WTC11 (cell line): ENCODE data around the gene NAGLU. TPM values are rescaled to one million over a fixed set of nuclear protein-coding genes. Genes with fewer than 3 reads are reported as not detected.

ENCODE experiments used
- ATAC-seq: fragments of 200-7000 bp; cut with Tn5 transposase; 2 replicates; pipeline ENCODE4 v1.10.0; 2021; ENCODE audit warnings: mild to moderate bottlenecking, moderate library complexity
- CTCF ChIA-PET: fragments of 300-600 bp; sonication (Branson Sonifier 250); formaldehyde crosslinking; loops from one replicate; lab custom pipeline; 2021; ENCODE audit warnings: antibody characterized with exemption; lab: Charles Lee
- POLR2A ChIA-PET: fragments of 350-600 bp; sonication (Branson Sonifier 250); formaldehyde crosslinking; loops from one replicate; lab custom pipeline; 2021; ENCODE audit warnings: antibody characterized with exemption; lab: Charles Lee
- DNase-seq: peaks from one replicate; pipeline ENCODE4 v3.0.0; 2021; ENCODE audit warnings: low spot score
- H3K27ac Mint-ChIP-seq: 2 replicates; pipeline ENCODE4 v1.8.0; 2021; ENCODE audit warnings: mixed read lengths
- H3K27me3 Mint-ChIP-seq: 2 replicates; pipeline ENCODE4 v1.8.0; 2021; ENCODE audit warnings: low read depth, mild to moderate bottlenecking, moderate library complexity, mixed read lengths
- H3K36me3 Mint-ChIP-seq: 2 replicates; pipeline ENCODE4 v1.8.0; 2021; ENCODE audit warnings: mixed read lengths
- H3K4me1 Mint-ChIP-seq: 2 replicates; pipeline ENCODE4 v1.8.0; 2022; ENCODE audit warnings: mixed read lengths
- H3K4me3 Mint-ChIP-seq: 2 replicates; pipeline ENCODE4 v1.8.0; 2021; ENCODE audit warnings: mild to moderate bottlenecking, moderate library complexity, mixed read lengths
- H3K9me3 Mint-ChIP-seq: 2 replicates; pipeline ENCODE4 v1.8.0; 2021; ENCODE audit warnings: mixed read lengths
- AR ChIP-seq: fragments of 250-450 bp; sonication (Bioruptor Pico); IDR thresholded peaks from 2 replicates; pipeline ENCODE4 v1.9.0; 2021; ENCODE audit warnings: mild to moderate bottlenecking
- CREM ChIP-seq: sonication (generic); formaldehyde crosslinking; IDR thresholded peaks from 2 replicates; pipeline ENCODE4 v1.8.1; 2022; ENCODE audit warnings: mild to moderate bottlenecking, missing genetic modification reagents, moderate library complexity
- E2F1 ChIP-seq: sonication (generic); formaldehyde crosslinking; IDR thresholded peaks from 2 replicates; pipeline ENCODE4 v1.8.0; 2022; ENCODE audit warnings: mild to moderate bottlenecking, missing genetic modification reagents
- E2F5 ChIP-seq: sonication (generic); formaldehyde crosslinking; IDR thresholded peaks from 2 replicates; pipeline ENCODE4 v1.8.1; 2022; ENCODE audit warnings: mild to moderate bottlenecking, moderate library complexity, missing genetic modification reagents
- GABPB1 ChIP-seq: sonication (generic); formaldehyde crosslinking; IDR thresholded peaks from 2 replicates; pipeline ENCODE4 v1.8.1; 2023; ENCODE audit warnings: mild to moderate bottlenecking, missing genetic modification reagents
- GRHL2 ChIP-seq: fragments of 250-450 bp; sonication (Bioruptor Pico); IDR thresholded peaks from 2 replicates; pipeline ENCODE4 v1.8.0; 2022; ENCODE audit warnings: mild to moderate bottlenecking, moderate library complexity; ENCODE audit not compliant: insufficient replicate concordance, severe bottlenecking
- NFATC4 ChIP-seq: fragments of 250-450 bp; sonication (Bioruptor Pico); IDR thresholded peaks from 2 replicates; pipeline ENCODE4 v1.9.0; 2021; ENCODE audit warnings: mild to moderate bottlenecking
- NR1H2 ChIP-seq: sonication (generic); formaldehyde crosslinking; IDR thresholded peaks from 2 replicates; pipeline ENCODE4 v1.9.0; 2021; ENCODE audit warnings: mild to moderate bottlenecking, moderate library complexity, missing genetic modification reagents
- RORB ChIP-seq: fragments of 250-450 bp; sonication (Bioruptor Pico); IDR thresholded peaks from 2 replicates; pipeline ENCODE4 v1.9.0; 2021; ENCODE audit warnings: mild to moderate bottlenecking
- ZNF317 ChIP-seq: sonication (generic); formaldehyde crosslinking; IDR thresholded peaks from 2 replicates; pipeline ENCODE4 v1.8.1; 2023; ENCODE audit warnings: low read depth, mild to moderate bottlenecking, moderate library complexity, missing genetic modification reagents, borderline replicate concordance
- ZNF396 ChIP-seq: fragments of 250-450 bp; sonication (Bioruptor Pico); IDR thresholded peaks from 2 replicates; pipeline ENCODE4 v1.8.0; 2021; ENCODE audit warnings: mild to moderate bottlenecking, moderate library complexity, borderline replicate concordance
- ZNF512 ChIP-seq: sonication (generic); formaldehyde crosslinking; IDR thresholded peaks from 2 replicates; pipeline ENCODE4 v1.8.1; 2022; ENCODE audit warnings: missing genetic modification reagents, borderline replicate concordance
- ZNF532 ChIP-seq: fragments of 250-450 bp; sonication (Bioruptor Pico); IDR thresholded peaks from 2 replicates; pipeline ENCODE4 v1.9.0; 2021; ENCODE audit warnings: mild to moderate bottlenecking, borderline replicate concordance
- ZSCAN18 ChIP-seq: fragments of 250-450 bp; sonication (Bioruptor Pico); IDR thresholded peaks from 2 replicates; pipeline ENCODE4 v2.1.2; 2022; ENCODE audit warnings: mild to moderate bottlenecking, moderate library complexity
- total RNA-seq: library from RNA; stranded (reverse); gene quantifications from 3 replicates; pipeline ENCODE4 v1.2.3, GENCODE V29; 2021

NAGLU gene
- total RNA-seq, 1 experiment from 2014 or later = 39.3 TPM

- no peak for TF ChIP-seq RORB (CRISPR knock-in tag)
- TF ChIP-seq ZNF512 (CRISPR knock-in tag) = no peak
- TF ChIP-seq NFATC4 (CRISPR knock-in tag) = no peak
- TF ChIP-seq GRHL2 (CRISPR knock-in tag) = no peak
- no peak for TF ChIP-seq ZNF396 (CRISPR knock-in tag)
- TF ChIP-seq E2F5 (CRISPR knock-in tag) = no peak
Observed at GRCh38 chr17:42563950-42564349, 27.9 kb downstream of the NAGLU start (continued).

GRCh38 chr17:42564815-42565522 is 28.9 kb downstream of the NAGLU start:
- Mint-ChIP-seq H3K4me1 (peaks cover 22% of the 10 kb centered on the region), H3K27me3 (no peaks in the 10 kb centered on the region), H3K9me3 (no peaks in the 10 kb centered on the region)
- CTCF ChIA-PET = interaction anchor here (1.3 kb wide), 1 partner anchor 13 kb away, joined by 7 read pairs; no protein-coding TSS in a partner anchor
- no peak for TF ChIP-seq CREM (CRISPR knock-in tag)
- no peak for TF ChIP-seq E2F1
- no peak for TF ChIP-seq NR1H2
- 0 out of 2 replicates have a peak, but pooled peaks have one; percentile 26 for TF ChIP-seq GABPB1 (CRISPR knock-in tag)
- no peak for TF ChIP-seq ZNF317
- no peak for TF ChIP-seq ZSCAN18 (CRISPR knock-in tag)
- TF ChIP-seq AR = no peak
- TF ChIP-seq ZNF532 = no peak
- TF ChIP-seq, all 79 proteins: peak for 1
- peaks cover 17% of the 10 kb centered on the region for H3K36me3 Mint-ChIP-seq
- no peak overlapping the region for H3K27ac Mint-ChIP-seq
- DNase-seq (no peak), ATAC-seq (no peak)
- POLR2A ChIA-PET = no interaction called here
- no peak overlapping the region for H3K4me3 Mint-ChIP-seq
